Gastrocnemius medialis (tissue), 4 donors: ENCODE measurements around the gene GSTM3. TPM values are rescaled to one million over a fixed set of nuclear protein-coding genes. Genes with fewer than 3 reads are reported as not detected.
"Not testable (repeated sequence)": the region's sequence is repeated elsewhere in the genome, so short reads cannot be mapped to it uniquely, and the experiment has no call there.

ENCODE experiments used
- ATAC-seq, 2 donors: fragments of 150-250 bp; one replicate each; pipeline ENCODE4 v1.9.1; 2016
- DNase-seq, 2 donors: peaks; one replicate each; pipeline ENCODE4 v3.0.0-alpha.2; 2019
- H3K27ac ChIP-seq, 4 donors: fragments of 200-600 bp; sonication (generic); 1 replicate in 1 of 4; 2 replicates in 3 of 4; pipeline ENCODE4 v1.5.1; 2016 to 2018; ENCODE audit warnings: mild to moderate bottlenecking in 2 of 4, moderate library complexity in 1 of 4
- H3K27me3 ChIP-seq, 3 donors: fragments of 200-600 bp; sonication (generic) in 2 of 3; 1 replicate in 1 of 3; 2 replicates in 2 of 3; pipeline versions ENCODE4 v1.5.1 to v1.6.0; 2016 to 2019; ENCODE audit warnings: mild to moderate bottlenecking in 1 of 3, moderate library complexity in 1 of 3
- H3K36me3 ChIP-seq, 2 donors: fragments of 200-600 bp; sonication (generic) in 1 of 2; one replicate each; pipeline ENCODE4 v1.5.1; 2017 to 2018
- H3K4me1 ChIP-seq, 2 donors: fragments of 200-600 bp; sonication (generic) in 1 of 2; one replicate each; pipeline ENCODE4 v1.5.1; 2016 to 2017; ENCODE audit warnings: mild to moderate bottlenecking in 2 of 2
- H3K4me3 ChIP-seq, 4 donors: fragments of 200-600 bp; sonication (generic) in 3 of 4; 1 replicate in 1 of 4; 2 replicates in 3 of 4; pipeline ENCODE4 v1.5.1; 2016 to 2019; ENCODE audit warnings: mild to moderate bottlenecking in 2 of 4
- H3K9me3 ChIP-seq, 3 donors: fragments of 200-600 bp; sonication (generic) in 2 of 3; 1 replicate in 1 of 3; 2 replicates in 2 of 3; pipeline ENCODE4 v1.5.1; 2016 to 2019
- CTCF ChIP-seq, 5 experiments: fragments of 450-650 bp in 3 of 5; fragments of 200-600 bp in 2 of 5; sonication (generic) in 2 of 5; IDR thresholded peaks in 4 of 5; conservative IDR thresholded peaks in 1 of 5; 1 replicate in 4 of 5; 2 replicates in 1 of 5; pipeline ENCODE4 v1.5.1; 2016 to 2019; ENCODE audit warnings: antibody characterized with exemption in 5 of 5, mild to moderate bottlenecking in 3 of 5, moderate library complexity in 3 of 5
- POLR2A ChIP-seq, 2 donors: fragments of 450-650 bp; IDR thresholded peaks; one replicate each; pipeline ENCODE4 v1.6.1; 2017; ENCODE audit warnings: antibody characterized with exemption in 2 of 2, mild to moderate bottlenecking in 2 of 2, moderate library complexity in 2 of 2
- in situ Hi-C, 4 donors: fragments of 200-750 bp; cut with MboI; loops; one replicate each; pipeline versions ENCODE4 v1.15.0 to v1.8.0; 2017; ENCODE audit warnings: low sequenced_read_pairs in 4 of 4
- intact Hi-C: fragments of 100-400 bp; cut with DNase I; formaldehyde crosslinking; loops from one replicate; pipeline ENCODE4 v1.15.1; 2023; ENCODE audit warnings: low total_unique reads
- total RNA-seq, 4 donors: library from RNA; depleted of rRNA; stranded (reverse); fragments of >200 nt; gene quantifications; one replicate each; pipeline versions ENCODE4 v1.1.0 to v1.2.3, GENCODE V29; 2016

Gene GSTM3
- total RNA-seq, 4 donors from 2014 or later, result 54.2 to 85.6 (median 71.8) TPM

GRCh38 chr1:109768820-109769219 lies 28.0 kb upstream of the GSTM3 start:
- in situ Hi-C loops, result no loop called here
- H3K4me3 ChIP-seq, result no peak overlapping the region

GRCh38 chr1:109768335-109768650 lies 27.5 kb upstream of the GSTM3 start:
- H3K4me1 ChIP-seq, result no peaks in the 10 kb centered on the region
- DNase-seq, result peak in 1 of 2 donors; percentile 3
- in situ Hi-C loops (no loop called here), intact Hi-C loops (no loop called here)
- ATAC-seq, result no peak
- no peaks in the 10 kb centered on the region for H3K27me3 ChIP-seq
- H3K27ac ChIP-seq, result no peak overlapping the region
- TF ChIP-seq POLR2A (IDR thresholded peaks at IDR 0.05) (no peak), CTCF (IDR thresholded peaks at IDR 0.05 in 4 of 5, conservative IDR thresholded peaks at IDR 0.05 in 1 of 5) (no peak)
- H3K36me3 ChIP-seq, result no peaks in the 10 kb centered on the region
- H3K4me3 ChIP-seq, result no peak overlapping the region
- H3K9me3 ChIP-seq, result no peaks in the 10 kb centered on the region

More at GRCh38 chr1:109768820-109769219, 28.0 kb upstream of the GSTM3 start:
- H3K36me3 ChIP-seq, result no peaks in the 10 kb centered on the region
- intact Hi-C loops, result no loop called here
- no peaks in the 10 kb centered on the region for H3K27me3 ChIP-seq
- no peaks in the 10 kb centered on the region for H3K9me3 ChIP-seq
- H3K4me1 ChIP-seq, result peaks cover 0 to 3% of the 10 kb centered on the region in 2 donors
- DNase-seq (peak in 1 of 2 donors; percentile 5), ATAC-seq (no peak)
- no peak overlapping the region for H3K27ac ChIP-seq
- TF ChIP-seq POLR2A (IDR thresholded peaks at IDR 0.05) (no peak), CTCF (IDR thresholded peaks at IDR 0.05 in 4 of 5, conservative IDR thresholded peaks at IDR 0.05 in 1 of 5) (no peak)

- Histone ChIP-seq H3K27ac (no peak overlapping the region), H3K36me3 (no peaks in the 10 kb centered on the region), H3K9me3 (no peaks in the 10 kb centered on the region), H3K4me3 (no peak overlapping the region), H3K27me3 (no peaks in the 10 kb centered on the region), H3K4me1 (no peaks in the 10 kb centered on the region)
- TF ChIP-seq POLR2A (IDR thresholded peaks at IDR 0.05) (no peak), CTCF (IDR thresholded peaks at IDR 0.05 in 4 of 5, conservative IDR thresholded peaks at IDR 0.05 in 1 of 5) (no peak)
- no peak for ATAC-seq
- in situ Hi-C loops (no loop called here), intact Hi-C loops (no loop called here)
- DNase-seq, result peak in 1 of 2 donors; percentile 6
These were observed 26.9 kb upstream of the GSTM3 start for GRCh38 chr1:109767637-109768334.

GRCh38 chr1:109766991-109767636 lies 26.3 kb upstream of the GSTM3 start:
- intact Hi-C loops, H3K27ac ChIP-seq, H3K4me3 ChIP-seq, H3K9me3 ChIP-seq, in situ Hi-C loops, H3K4me1 ChIP-seq, H3K27me3 ChIP-seq, H3K36me3 ChIP-seq, ATAC-seq: not testable (repeated sequence)
- DNase-seq, result peak in 1 of 2 donors; percentile 9

GRCh38 chr1:109765896-109766615 lies 25.2 kb upstream of the GSTM3 start:
- Histone ChIP-seq H3K27me3 (no peaks in the 10 kb centered on the region), H3K4me3 (no peak overlapping the region), H3K27ac (no peak overlapping the region), H3K36me3 (no peaks in the 10 kb centered on the region), H3K9me3 (no peaks in the 10 kb centered on the region), H3K4me1 (no peaks in the 10 kb centered on the region)
- intact Hi-C loops, result no loop called here
- DNase-seq (peak in 1 of 2 donors; percentile 7), ATAC-seq (no peak)
- TF ChIP-seq POLR2A (IDR thresholded peaks at IDR 0.05) (no peak), CTCF (IDR thresholded peaks at IDR 0.05 in 4 of 5, conservative IDR thresholded peaks at IDR 0.05 in 1 of 5) (no peak)
- in situ Hi-C loops, result no loop called here
